HepG2 (cell line): Measurements from ENCODE around the gene TPPP3.

Experiments used
- CBFB ChIP-seq: sonication (generic); formaldehyde crosslinking; IDR thresholded peaks from 2 replicates; pipeline ENCODE4 v1.4.0; 2020; ENCODE audit warnings: missing genetic modification reagents
- NFE2L2 ChIP-seq: fragments of 150-350 bp; IDR thresholded peaks from 2 replicates; pipeline ENCODE4 v1.6.1; 2014; ENCODE audit warnings: low read length
- PATZ1 ChIP-seq: sonication (generic); formaldehyde crosslinking; IDR thresholded peaks from 2 replicates; pipeline ENCODE4 v1.4.0; 2020; ENCODE audit warnings: missing genetic modification reagents
- PAX8 ChIP-seq: sonication (generic); formaldehyde crosslinking; IDR thresholded peaks from 2 replicates; pipeline ENCODE4 v1.8.0; 2022; ENCODE audit warnings: mild to moderate bottlenecking, missing genetic modification reagents, borderline replicate concordance
- RBM22 ChIP-seq: fragments of 200-400 bp; formaldehyde crosslinking; optimal IDR thresholded peaks from 2 replicates; pipeline ENCODE3; 2017; ENCODE audit warnings: mild to moderate bottlenecking, low read length, moderate library complexity
- YEATS2 ChIP-seq: sonication (generic); formaldehyde crosslinking; IDR thresholded peaks from 2 replicates; pipeline ENCODE4 v1.4.0; 2020; ENCODE audit warnings: missing genetic modification reagents, borderline replicate concordance
- ZIK1 ChIP-seq: sonication (generic); formaldehyde crosslinking; IDR thresholded peaks from 2 replicates; pipeline ENCODE4 v1.5.0; 2020; ENCODE audit warnings: mild to moderate bottlenecking, low read depth, missing genetic modification reagents, borderline replicate concordance
- ZMAT3 ChIP-seq: sonication (generic); formaldehyde crosslinking; conservative IDR thresholded peaks from 2 replicates; pipeline ENCODE4 v1.7.0; 2021; ENCODE audit warnings: missing genetic modification reagents
- ZNF136 ChIP-seq: sonication (generic); formaldehyde crosslinking; IDR thresholded peaks from 2 replicates; pipeline ENCODE4 v1.8.1; 2022; ENCODE audit warnings: low read depth, mild to moderate bottlenecking, moderate library complexity, missing genetic modification reagents
- TF ChIP-seq, protein P1 (sequence below): sonication (generic); formaldehyde crosslinking; IDR thresholded peaks from 2 replicates; pipeline ENCODE4 v1.5.0; 2020; ENCODE audit warnings: mild to moderate bottlenecking, missing genetic modification reagents, moderate library complexity
- TF ChIP-seq, protein P2 (sequence below): sonication (generic); formaldehyde crosslinking; IDR thresholded peaks from 2 replicates; pipeline ENCODE4 v1.8.1; 2023; ENCODE audit warnings: mild to moderate bottlenecking, missing genetic modification reagents

GRCh38 chr16:67413978-67414911, 20.9 kb upstream of the TPPP3 start:
- TF ChIP-seq PATZ1 (no peak), ZNF136 (CRISPR knock-in tag) (no peak), ZMAT3 (CRISPR knock-in tag) (no peak), PAX8 (CRISPR knock-in tag) (no peak), ZIK1 (CRISPR knock-in tag) (no peak), CBFB (CRISPR knock-in tag) (no peak), YEATS2 (no peak), NFE2L2 (no peak), RBM22 (no peak)
- TF ChIP-seq, protein P1, sequence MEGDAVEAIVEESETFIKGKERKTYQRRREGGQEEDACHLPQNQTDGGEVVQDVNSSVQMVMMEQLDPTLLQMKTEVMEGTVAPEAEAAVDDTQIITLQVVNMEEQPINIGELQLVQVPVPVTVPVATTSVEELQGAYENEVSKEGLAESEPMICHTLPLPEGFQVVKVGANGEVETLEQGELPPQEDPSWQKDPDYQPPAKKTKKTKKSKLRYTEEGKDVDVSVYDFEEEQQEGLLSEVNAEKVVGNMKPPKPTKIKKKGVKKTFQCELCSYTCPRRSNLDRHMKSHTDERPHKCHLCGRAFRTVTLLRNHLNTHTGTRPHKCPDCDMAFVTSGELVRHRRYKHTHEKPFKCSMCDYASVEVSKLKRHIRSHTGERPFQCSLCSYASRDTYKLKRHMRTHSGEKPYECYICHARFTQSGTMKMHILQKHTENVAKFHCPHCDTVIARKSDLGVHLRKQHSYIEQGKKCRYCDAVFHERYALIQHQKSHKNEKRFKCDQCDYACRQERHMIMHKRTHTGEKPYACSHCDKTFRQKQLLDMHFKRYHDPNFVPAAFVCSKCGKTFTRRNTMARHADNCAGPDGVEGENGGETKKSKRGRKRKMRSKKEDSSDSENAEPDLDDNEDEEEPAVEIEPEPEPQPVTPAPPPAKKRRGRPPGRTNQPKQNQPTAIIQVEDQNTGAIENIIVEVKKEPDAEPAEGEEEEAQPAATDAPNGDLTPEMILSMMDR (CRISPR knock-in tag), result no peak
- TF ChIP-seq, protein P2, sequence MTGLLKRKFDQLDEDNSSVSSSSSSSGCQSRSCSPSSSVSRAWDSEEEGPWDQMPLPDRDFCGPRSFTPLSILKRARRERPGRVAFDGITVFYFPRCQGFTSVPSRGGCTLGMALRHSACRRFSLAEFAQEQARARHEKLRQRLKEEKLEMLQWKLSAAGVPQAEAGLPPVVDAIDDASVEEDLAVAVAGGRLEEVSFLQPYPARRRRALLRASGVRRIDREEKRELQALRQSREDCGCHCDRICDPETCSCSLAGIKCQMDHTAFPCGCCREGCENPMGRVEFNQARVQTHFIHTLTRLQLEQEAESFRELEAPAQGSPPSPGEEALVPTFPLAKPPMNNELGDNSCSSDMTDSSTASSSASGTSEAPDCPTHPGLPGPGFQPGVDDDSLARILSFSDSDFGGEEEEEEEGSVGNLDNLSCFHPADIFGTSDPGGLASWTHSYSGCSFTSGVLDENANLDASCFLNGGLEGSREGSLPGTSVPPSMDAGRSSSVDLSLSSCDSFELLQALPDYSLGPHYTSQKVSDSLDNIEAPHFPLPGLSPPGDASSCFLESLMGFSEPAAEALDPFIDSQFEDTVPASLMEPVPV, result no peak
